Epithelial cell of esophagus (primary cell): ENCODE data around the gene PDGFC.

ENCODE experiments used
- DNase-seq: peaks from one replicate; pipeline ENCODE4 v3.0.0; 2010; ENCODE audit warnings: low read depth
- H3K4me3 ChIP-seq: 2 replicates; pipeline ENCODE4 v1.5.1; 2011; ENCODE audit warnings: mild to moderate bottlenecking, low read length, control low read depth
- TF ChIP-seq, protein P1 (sequence below): IDR thresholded peaks from 2 replicates; pipeline ENCODE4 v1.5.1; 2011; ENCODE audit warnings: low read depth, mild to moderate bottlenecking, low read length, control low read depth, inconsistent platforms; ENCODE audit not compliant: insufficient read depth; ENCODE audit errors: missing control alignments

PDGFC gene

DNA sequence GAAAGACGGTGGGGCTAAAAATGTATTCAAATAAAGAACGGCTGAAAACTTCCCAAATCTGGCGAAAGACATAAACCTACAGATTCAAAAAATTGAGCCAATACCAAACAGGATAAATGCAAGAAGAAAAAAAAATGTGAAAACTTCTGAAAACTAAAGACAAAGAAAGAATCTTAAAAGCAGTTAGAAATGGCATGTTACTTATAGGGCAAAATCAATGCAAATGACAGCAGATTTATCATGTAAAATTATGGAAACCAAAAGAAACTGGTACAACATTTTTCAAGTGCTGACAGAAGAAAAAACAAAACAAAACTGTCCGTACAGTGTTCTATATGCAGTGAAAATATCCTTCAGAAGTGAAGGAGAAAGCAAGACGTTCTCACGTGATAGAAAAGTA lies 239.0 kb downstream of the PDGFC start:
- no peak for DNase-seq
- TF ChIP-seq, protein P1, sequence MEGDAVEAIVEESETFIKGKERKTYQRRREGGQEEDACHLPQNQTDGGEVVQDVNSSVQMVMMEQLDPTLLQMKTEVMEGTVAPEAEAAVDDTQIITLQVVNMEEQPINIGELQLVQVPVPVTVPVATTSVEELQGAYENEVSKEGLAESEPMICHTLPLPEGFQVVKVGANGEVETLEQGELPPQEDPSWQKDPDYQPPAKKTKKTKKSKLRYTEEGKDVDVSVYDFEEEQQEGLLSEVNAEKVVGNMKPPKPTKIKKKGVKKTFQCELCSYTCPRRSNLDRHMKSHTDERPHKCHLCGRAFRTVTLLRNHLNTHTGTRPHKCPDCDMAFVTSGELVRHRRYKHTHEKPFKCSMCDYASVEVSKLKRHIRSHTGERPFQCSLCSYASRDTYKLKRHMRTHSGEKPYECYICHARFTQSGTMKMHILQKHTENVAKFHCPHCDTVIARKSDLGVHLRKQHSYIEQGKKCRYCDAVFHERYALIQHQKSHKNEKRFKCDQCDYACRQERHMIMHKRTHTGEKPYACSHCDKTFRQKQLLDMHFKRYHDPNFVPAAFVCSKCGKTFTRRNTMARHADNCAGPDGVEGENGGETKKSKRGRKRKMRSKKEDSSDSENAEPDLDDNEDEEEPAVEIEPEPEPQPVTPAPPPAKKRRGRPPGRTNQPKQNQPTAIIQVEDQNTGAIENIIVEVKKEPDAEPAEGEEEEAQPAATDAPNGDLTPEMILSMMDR = no peak
- H3K4me3 ChIP-seq = no peak overlapping the region

DNA sequence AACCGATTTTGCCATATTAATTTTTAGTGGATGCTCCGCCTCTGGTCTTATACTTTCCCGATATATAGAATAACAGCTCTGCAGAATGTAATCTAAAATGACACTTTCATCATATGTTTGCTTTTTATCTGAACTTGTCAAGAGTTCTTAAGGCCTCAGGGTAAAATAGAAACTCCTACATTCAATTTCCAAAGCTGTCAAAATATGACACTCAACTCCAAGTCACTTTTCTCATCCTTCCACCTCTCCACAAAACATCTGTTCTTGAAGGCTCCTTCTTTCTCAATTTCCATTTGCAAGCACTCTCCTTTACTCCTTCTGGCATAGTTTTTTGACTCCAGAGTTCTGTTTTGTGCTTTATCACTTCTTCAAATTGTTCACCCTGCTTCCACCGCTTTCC lies 242.2 kb downstream of the PDGFC start:
- H3K4me3 ChIP-seq = no peak overlapping the region
- TF ChIP-seq, protein P1 = no peak
- no peak for DNase-seq

DNA sequence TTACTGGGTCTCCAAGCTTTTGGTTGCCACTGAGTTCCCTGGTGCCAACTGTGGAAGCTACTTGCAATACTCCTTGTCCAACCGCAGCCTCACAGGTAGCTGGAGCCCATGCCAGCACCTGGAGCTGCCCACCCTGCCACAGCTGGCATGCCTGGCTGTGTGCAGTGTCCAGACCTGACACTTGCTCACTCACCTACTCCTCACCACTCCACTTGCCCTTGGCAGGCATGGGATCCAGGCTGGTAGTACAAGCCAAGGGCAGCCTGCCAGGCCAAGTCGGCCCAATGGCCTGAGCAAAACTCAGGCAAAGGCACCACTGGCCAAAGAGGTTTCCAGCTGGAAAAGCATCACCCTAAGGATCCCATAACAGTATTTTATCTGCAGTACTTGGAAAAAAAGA lies 246.3 kb downstream of the PDGFC start:
- DNase-seq = no peak
- no peak overlapping the region for H3K4me3 ChIP-seq
- TF ChIP-seq, protein P1 = no peak

DNA sequence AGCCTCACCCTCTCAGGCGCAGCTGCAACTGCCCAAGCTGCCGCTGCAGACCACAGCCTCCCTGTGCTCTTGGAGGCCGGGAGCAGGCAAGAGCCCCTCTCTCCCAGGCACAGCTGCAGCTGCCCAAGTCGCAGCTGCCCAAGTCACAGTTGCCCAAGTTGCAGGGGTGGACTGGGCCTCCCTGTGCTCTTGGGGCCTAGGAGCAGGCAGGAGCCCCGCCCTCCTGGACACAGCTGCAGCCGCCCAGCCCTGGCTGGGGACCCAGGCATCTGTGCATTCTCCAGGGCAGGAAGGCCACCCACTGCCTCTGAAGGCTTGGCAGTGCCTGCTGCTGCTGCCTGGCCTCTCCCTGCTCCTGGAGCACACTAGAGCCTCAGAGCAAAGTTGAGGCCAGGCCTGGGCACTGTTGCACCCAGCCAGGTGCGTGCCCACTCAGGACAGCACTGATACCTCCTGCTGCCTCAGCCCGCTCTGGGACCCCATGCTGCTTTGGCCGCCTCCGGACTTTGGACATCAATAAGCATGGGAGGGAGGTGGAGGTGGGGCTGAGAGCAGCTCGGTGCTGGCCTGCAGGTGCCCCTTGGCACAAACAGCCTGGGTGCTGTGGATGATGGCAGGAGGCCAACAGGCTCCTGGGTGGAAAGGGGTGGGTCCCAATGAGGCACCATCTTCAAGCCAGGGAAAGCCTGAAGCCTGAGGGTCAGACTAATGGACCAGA lies 247.5 kb downstream of the PDGFC start:
- TF ChIP-seq, protein P1 = no peak
- no peak overlapping the region for H3K4me3 ChIP-seq
- DNase-seq = no peak

DNA sequence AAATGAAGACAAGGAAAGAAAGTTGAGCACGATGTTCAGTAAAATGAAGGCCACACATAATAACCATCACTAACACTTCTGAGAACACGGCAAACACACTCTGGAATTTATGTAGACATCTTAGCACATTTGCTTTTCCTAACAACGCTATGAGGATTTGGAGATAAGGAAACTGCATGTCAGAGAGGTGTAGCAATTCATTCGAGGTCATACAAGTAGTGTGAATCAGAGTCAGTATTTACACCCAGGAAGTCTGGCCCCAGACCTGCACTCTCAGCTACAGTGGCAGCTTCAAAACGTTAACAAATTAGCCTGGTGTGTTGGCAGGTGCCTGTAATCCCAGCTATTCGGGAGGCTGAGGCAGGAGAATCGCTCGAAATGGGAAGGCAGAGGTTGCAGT lies 253.4 kb downstream of the PDGFC start:
- no peak overlapping the region for H3K4me3 ChIP-seq
- DNase-seq = peak; percentile 31
- TF ChIP-seq, protein P1 = no peak

DNA sequence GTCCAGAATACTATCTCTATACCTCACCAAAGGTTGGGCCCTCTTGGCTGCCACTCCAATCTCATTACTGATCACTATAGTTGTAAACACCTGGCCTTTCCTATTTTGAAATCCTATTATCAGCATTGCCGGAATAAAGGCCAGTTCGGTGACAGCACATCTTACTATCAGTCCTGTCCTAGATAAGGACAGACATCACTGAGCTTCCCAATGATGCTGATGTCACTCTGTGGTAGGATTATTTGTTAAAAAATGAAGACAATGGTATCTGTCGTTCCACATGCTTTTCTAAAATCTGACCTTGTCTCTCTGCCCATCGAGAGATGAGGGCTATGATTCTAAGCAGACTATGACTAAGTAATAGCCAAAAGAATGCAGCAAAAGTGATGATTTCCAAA lies 260.4 kb downstream of the PDGFC start:
- no peak overlapping the region for H3K4me3 ChIP-seq
- no peak for DNase-seq
- TF ChIP-seq, protein P1 = no peak
